HG03378 (cell line): ENCODE measurements around the gene RGS12.
"Not testable (repeated sequence)": the region's sequence is repeated elsewhere in the genome, so short reads cannot be mapped to it uniquely, and the experiment has no call there.

ENCODE experiments used
- ATAC-seq: cut with Tn5 transposase; IDR thresholded peaks from one replicate; pipeline ENCODE4 v1.9.1; 2021; ENCODE audit warnings: mild to moderate bottlenecking, moderate library complexity; ENCODE audit not compliant: unreplicated experiment

RGS12 gene

DNA sequence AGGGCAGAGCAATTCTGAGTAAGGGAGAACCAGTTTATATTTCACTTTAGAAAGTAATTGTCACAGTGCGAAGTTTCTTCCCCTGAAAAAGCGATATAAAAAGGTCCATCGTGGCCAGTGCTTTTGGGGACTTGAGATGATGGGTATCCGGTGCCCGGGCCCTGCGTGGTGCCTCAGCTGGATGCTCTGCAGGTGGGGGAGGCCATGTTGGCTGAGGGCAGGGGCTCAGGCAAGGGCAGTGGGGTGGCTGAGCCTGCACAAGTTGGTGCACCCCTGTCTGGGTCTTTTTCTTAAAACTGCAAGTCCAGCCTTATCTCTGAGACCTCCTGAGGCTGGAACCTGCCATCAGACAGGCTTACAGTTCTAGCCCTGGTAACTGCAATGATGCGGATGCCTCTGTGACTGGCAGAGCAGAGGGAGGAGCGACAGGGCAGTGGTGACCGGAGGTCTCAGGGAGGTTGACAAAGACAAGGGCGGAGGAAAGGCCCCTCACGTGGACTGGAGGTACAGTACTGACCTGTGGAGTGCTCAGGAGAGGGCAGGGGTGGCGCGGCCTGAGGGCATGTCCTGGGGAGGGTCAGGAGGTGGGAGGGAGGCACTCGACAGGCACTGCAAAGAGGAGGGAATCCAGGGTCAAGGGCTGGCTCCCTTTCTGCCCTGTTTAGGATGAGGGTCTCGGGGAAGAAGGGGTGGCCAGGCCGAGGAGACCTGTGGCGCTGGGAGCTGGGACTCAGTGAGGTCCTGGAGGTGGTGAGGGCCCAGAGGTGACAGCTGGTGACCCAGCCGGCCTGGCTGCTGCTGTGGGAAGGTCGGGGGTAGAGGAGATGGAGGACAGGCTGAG, 1.8 kb downstream of the RGS12 start:
- ATAC-seq: no peak

DNA sequence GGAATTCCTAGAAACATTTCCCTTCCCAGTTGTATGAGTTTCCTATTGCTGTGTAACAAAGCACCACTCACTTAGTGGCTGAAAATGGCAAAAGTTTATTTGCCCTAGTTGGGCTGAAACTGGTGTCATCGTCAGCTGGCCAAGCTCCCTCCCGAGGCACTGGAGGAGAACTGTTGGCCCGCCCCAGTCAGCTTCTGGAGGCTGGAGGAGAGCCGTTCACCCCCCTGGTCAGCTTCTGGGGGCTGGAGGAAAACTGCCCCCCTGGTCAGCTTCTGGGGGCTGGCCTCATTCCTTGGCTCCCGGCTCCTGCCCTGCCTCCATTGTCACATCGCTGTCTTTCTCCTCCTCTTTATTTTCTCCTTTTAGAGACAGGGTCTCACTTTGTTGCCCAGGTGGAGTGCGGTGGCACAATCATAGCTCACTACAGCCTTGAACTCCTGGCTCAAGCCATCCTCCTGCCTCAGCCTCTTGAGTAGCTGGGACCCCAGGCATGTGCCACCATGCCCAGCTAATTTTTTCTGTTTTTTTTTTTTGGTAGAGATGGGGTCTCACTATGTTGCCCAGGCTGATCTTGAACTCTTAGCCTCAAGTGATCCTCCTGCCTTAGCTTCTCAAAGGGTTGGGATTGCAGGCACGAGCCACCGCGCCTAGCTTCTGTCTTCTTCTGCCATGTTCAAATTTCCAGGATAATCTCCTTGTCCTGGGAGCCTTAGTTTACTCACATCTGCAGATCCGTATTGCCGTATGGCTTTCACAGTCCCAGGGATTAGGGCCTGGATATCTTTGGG, 3.2 kb downstream of the RGS12 start:
- ATAC-seq: no peak

DNA sequence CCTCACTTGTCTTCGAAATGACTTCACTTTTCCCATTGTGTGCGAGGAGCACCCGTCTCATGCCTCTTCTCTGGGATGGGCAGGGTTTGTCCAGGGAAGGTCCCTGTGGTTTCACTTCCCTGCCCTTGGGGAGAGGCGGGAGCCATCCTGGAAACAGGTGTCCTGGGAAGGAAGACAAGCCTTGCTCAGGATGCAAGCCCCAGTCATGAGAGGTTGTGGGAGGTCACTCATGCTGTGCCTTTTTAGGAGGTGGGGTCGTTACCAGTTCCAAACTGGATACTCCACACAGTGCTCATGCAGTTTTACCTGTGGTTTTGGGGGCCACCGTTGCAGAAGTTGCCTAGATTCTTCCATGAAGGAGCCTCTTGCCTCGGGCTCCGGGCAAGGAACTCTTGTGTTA, 3.8 kb downstream of the RGS12 start:
- no peak for ATAC-seq

DNA sequence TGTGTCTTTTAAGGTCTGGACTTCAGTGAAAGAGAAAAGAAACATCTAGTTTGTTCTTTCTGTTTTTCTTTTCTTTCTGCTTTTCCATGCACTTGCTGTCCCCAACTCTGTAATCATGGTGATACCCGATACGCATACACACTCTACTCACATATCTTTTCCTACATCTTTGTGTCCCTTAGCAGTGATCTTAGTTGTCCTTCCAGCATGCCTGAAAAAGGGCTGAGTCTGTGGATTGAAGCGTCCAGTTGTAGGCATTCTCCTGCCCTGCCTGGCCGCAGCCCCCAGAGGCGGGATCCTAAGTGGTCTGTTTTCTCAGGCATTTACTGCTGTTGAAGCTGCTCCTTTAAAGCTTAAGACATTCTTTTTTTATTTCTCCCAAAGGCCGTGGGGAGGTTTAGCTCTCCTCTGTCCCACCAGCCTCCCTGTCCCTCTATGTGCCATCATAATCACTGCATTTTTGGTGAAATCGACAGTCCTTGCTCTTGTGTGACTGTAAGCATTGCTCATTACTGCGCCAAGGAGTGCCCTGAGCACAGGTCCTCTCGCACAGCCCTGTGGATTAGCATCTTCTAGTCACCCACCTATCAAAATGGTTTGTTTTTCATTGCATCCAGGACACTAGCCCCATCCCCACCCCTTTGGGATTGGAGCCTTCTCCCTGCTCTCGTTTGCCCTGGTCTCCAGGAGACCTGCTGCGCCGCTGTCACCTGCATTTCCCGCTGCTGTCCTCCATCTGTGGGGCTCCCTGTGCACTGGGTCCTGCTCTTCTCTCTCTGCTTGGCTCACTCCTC, 4.4 kb downstream of the RGS12 start:
- ATAC-seq: no peak

DNA sequence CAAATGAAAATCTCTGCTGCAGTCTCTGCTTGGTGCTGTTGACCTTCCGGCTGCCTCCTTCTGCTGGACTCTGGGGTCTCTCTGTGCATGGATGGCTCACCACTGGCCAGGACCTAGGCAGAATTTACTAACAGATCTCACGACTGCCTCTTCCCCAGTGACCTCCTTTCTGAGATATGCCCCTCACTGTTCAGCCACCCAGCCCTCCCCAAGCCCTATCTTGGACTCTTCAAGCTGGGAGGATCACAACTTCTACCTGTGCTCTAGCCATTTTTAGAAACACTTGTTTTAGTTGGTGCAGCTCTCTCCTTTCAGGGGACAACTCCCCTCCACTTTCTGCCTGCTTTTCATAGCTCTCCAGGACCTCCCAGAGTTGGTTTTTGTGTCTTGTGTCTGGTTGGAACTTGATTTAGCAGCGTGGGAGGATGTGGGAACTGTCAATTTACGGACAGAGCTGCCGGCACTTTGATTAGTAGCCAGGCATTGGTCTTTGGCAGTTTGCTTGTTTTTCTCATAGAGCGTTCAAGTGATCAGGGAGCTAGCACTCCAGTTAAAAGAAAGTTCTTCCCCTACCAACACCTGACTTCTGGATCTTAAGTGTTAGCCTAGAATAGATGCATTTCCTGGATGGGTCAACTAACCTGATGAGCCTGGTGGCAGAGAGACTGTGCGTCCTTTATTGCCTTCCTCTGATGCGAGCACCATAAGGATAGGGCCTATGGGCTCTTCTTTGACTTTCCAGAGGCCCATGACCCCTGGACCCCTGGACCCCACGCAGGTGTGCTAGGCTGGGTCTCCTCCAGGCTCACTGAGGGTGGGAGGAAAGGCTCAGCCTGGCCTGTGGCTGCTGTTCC, 6.5 kb downstream of the RGS12 start:
- ATAC-seq: no peak

DNA sequence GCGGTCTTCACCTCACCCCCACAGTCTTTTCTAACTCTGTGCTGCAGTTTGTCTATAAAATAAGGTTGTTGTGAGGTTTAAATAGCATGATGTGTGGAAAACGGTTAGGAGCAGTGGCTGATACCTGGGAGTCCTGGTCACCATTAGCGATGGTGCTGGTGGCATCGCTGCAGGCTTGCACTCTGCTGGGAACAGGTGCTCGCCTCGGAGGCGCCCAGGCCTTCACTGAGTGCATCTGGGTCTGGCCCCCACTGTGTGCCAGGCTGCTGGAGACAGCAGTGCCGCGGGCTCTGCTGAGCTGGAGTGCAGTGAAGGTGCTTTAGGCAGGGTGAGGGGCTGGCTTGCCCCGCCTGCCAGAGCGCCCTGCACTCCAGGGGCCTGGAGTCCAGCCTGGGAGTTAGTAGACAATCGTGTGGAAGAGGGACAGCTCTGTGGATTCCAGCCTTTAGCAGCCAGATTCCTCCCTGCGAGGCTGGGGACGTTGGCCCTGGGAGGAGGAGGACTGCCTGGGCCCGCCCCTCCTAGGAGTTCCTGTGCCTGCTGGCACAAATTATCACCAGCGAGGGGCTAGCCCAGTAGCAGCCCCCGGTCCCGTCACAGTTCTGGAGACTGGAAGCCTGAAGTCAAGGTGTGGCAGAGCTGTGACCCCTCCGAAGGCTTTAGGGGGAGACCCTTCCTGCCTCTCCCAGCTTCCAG, 7.3 kb downstream of the RGS12 start:
- ATAC-seq: no peak

DNA sequence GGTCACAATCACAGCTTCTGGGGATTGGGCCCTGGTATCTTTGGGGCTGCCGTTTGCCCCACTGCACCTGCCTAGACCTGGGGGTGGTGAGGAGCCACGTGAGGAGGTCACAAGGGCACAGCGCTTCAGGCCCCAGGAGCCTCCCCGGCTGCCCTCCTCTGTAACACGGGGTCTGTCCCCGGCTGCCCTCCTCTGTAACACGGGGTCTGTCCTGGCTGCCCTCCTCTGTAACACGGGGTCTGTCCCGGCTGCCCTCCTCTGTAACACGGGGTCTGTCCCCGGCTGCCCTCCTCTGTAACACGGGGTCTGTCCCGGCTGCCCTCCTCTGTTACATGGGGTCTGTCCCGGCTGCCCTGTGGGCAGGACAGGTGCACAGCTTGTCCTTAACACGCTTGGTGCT, 8.1 kb downstream of the RGS12 start:
- ATAC-seq: not testable (repeated sequence)

DNA sequence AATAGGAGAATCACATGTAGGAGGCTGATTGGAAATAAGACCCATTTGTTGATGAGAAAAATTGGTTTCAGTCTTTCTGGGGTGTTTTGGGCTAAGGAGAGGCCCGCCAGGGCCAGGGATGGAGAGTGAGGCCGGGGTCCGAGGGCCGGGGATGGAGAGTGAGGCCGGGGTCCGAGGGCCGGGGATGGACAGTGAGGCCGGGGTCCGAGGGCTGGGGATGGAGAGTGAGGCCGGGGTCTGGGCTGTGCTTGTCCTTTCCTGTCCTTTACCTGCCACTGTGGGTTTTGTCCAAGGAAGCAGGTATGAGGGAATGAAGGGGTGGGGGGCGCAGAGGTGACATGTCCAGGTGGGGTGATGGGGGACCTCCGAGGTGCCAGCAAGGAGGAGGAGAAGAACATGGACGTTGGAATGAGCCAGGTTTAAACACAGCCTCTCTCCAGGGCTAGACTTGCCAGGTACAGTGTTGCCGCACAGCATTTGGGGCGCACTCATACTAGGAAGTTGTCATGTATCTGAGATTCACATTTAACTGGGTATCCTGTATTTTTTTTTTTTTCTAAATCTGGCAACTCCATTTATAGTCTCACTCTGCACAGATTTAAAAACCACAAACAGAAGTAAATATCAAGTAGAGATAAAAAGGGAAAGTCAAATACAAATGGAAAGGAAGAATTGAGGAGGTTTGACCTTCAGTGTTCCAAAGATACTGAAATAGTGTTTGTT, 8.8 kb downstream of the RGS12 start:
- ATAC-seq: no peak

DNA sequence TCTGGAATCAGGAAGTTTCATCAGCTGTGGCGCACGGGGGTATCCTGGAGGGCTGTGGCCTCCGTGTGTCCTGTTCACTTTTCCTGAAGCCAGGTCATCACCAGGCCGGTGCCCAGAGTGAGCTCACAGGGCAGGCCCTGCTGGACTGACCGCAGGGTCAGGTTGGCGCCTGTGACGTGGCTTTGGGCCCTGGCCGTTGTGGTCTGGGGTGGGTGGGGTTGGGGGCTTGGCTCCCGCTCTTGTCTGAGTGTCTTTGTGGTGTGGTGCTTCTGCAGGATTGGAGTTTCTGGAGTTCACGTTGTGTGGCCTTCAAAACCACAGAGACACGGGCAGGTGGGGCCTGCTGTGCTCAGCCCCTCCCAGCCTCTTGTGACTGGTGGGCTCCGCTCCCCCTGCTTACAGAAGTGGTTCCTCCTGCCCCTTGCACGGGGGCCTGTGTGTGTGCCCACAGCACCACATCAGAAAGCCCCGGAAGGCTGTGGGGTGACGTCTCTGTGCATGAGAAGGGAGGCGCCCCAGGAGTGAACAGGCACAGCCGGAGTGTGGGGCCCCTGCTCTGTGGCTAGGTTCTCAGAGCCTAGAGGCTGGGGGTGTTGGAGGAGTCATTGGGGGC, 9.5 kb downstream of the RGS12 start:
- ATAC-seq: no peak

DNA sequence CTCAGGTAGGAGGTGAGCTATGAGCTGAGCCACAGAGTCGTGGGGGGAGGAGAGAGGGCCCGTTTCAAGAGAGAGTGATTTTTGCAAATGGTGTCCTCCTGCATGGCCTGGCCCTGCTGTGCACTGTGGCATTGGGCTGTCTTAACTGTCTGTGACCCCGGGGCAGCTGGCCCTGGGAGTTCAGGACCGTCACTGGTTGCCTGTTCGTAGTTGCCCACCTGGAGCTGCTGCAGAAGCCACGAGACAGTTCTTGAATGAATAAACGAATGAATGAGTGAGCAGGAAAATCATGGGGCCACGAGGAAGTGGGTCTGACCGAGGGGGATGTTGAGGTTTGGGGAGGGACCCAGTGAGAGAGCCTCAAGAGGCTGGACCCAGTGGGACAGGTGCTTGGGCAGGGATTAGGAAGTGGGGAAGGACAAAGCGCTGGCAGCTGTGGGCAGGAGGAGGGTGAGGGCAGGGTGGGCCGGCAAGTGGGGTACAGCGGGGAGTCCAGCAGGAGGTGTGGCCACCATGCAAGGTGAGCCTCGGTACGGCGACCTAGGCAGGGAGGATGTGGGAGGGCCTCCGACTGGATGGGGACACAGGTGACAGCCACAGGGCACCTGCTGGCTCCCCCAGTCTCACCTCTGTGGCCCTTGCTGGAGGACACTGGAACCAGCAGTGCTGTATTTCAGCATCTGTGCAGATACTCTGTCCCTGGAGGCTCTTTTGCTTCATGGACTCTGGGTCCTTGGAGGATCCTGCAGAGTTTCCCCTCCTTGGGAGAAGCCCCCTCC, 10.2 kb downstream of the RGS12 start:
- ATAC-seq: no peak

DNA sequence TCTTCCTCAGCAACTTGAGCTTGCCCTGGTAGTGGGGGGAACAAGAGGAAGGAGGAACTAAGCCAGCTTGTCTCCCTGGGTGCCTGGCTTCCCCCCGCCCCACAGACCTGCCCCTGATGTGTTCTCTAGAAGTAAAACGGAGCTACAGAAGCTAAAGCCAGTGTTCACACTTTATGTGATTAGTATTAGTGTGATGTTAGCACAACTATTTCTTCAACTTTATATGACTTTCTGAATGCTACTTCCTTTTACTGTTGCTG, 10.7 kb downstream of the RGS12 start:
- ATAC-seq: no peak

DNA sequence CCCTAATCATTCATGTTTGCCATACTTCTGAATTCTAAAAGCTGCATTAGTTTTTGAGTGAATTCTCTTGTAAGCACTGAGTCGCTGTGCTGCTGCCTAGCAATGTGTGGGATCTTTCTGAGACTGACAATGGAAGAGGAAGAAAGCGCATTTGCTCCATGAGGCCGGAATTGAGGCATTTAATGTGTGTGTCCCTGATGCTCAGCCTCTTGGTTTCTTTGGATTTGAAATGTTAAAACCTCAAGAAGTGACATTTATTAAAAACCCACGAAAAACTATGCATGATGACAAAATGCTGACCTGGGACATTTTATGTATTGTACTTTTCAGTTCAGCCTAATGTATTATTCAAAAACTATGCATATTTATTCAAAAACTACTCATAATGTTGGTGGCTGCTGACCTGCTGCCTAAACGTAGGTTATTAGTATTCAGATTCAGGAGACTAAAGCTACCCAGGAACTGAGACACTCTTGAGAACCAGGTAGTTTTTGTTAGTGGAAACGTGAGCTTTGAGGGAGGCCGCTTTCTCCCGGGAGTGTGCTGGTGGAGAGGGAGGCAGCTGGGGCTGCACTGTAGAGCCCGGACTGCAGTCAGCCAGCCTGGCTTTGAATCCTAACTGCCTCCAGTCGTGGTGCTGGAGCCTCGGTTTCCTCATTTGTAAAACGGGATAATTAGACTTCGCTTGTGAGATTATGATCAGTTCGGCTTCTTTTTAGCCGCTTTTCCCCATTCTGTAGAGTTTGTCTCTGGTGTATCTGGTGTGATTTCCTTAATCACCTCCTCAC, 11.3 kb downstream of the RGS12 start:
- no peak for ATAC-seq

DNA sequence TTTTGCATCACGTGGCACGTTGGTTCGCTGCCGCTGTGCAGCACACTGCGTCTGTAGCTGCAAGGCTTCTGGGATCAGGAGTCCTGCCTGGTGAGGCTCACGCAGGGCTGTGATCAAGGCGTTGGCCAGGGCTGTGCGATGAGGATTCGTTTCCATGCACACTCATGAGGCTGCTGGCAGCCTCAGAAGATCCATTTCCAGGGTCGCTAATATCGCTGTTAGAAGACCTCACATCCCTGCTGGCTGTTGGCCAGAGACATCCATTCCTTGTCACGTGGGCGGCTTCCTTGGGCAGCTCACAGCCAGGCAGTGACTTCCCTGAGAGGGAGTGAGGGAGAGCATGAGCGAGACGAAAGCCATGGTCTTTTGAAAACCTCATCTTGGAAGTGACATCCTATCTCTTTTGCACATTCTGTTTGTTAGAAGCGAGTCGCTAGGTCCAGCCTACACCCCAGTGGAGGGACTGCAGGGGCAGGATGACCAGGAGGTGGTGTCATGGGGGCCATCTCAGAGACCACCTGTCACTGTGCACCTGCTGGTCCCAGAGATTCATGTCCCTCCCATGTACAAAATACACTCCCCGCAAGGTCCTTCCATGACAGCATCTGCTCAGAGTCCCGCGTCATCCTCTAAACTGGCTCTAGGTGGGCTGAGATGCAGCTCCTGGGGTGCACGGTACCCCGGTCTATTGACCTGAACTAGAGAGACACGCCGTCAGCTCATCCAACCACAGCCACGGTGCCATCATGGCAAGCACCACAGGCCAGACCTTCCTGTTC, 12.2 kb downstream of the RGS12 start:
- ATAC-seq: no peak

DNA sequence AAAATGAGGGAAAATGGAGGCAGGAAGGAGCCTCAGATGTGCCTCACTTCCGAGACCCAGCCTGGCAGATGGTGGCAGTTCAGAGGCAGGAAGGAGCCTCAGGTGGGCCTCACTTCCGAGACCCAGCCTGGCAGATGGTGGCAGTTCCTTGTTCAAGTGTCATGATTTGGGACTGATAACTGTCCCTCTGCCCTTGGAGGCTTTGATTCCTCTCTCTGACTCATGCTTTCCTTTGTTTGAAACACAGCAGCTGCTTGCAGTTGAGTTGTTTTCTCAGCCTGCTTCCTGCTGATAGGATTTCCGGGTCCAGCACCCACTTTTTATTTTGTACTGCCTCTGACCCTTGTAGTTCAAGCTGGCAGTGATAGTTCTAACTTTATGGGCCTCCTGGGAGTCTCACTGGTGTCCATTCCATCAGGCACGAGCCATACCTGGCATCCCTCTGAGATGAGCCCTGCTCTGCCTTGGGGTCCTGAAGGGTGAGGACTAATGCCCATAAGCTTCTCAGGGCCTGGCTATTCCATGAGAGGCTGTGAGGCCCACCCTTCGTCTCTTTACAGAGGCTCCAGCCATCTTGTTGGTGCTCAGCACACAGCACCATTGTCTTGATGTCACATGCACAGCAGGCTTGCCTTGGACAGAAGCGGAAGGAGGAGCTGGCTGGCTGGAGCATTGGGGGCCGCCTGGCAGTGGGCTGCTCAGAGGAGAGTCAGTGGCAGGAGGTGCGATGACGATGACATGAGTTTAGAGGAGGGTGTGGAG, 13.0 kb downstream of the RGS12 start:
- no peak for ATAC-seq

DNA sequence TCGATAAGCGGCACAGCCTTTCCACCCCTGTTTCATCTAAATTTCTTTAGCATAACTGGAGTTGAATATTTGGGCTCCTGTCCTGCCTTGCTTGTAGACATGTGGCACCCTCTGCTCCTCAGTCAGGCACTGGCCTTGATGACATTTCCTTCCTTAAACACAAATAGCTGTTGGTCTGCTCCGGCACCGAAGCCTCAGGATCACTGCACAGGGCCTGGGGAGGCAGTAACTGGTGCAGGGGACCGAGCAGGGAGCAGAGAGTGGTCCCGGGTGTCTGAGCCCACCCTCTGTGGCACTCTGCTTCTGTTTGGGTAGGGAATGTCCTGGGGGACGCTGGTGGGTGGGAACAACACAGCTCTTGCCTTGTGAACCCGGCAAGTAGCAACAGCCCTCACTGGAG, 13.6 kb downstream of the RGS12 start:
- ATAC-seq: no peak

DNA sequence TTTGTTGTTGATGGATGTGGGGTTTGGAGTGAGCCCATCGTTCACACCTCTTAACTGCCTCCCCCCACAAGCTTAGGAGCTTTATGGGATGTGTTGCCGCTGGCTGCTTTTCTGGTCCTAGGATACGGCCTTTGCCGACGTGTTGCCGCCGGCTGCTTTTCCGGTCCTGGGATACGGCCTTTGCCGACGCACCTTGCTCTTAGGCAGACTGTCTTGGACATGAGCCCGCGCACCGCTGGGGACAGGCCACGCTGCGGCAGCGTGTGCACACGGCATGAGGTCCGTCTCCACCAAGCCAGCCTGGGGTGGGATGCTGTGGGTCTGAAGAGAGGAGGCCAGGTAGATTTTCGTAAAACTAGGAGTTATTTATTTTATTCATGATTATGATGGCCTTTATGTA, 14.2 kb downstream of the RGS12 start:
- ATAC-seq: no peak
